Sigmoid colon (tissue), 4 donors: Measurements from ENCODE around the gene SIRT2.

ENCODE experiments used
- CTCF ChIP-seq, 4 experiments: fragments of 450-650 bp in 3 of 4; fragments of 200-600 bp in 1 of 4; IDR thresholded peaks; one replicate each; pipeline ENCODE4 v1.5.1; 2016 to 2019; ENCODE audit warnings: antibody characterized with exemption in 4 of 4, mild to moderate bottlenecking in 3 of 4, moderate library complexity in 2 of 4
- EP300 ChIP-seq, 4 donors: sonication (generic); formaldehyde crosslinking; IDR thresholded peaks; one replicate each; pipeline ENCODE4 v1.6.1; 2017; ENCODE audit warnings: antibody characterized with exemption in 4 of 4
- POLR2A ChIP-seq, 2 donors: fragments of 450-650 bp; IDR thresholded peaks; one replicate each; pipeline ENCODE4 v1.6.1; 2016; ENCODE audit warnings: antibody characterized with exemption in 2 of 2, mild to moderate bottlenecking in 2 of 2, moderate library complexity in 2 of 2

- TF ChIP-seq POLR2A (IDR thresholded peaks at IDR 0.05) (no peak), CTCF (IDR thresholded peaks at IDR 0.05) (no peak), EP300 (IDR thresholded peaks at IDR 0.05) (no peak)
Measured at GRCh38 chr19:38880076-38880881, 19.1 kb downstream of the SIRT2 start.
